GM23248 (cell line): ENCODE measurements around the gene AGRN. TPM values are rescaled to one million over a fixed set of nuclear protein-coding genes. Genes with fewer than 3 reads are reported as not detected.

Experiments used
- DNase-seq: peaks from one replicate; pipeline ENCODE4 v3.0.0-alpha.2; 2015
- H2AFZ ChIP-seq: fragments of 200-600 bp; sonication (generic); 2 replicates; pipeline ENCODE4 v1.6.1; 2016; ENCODE audit warnings: antibody characterized with exemption
- H3F3A ChIP-seq: fragments of 200-600 bp; sonication (generic); 2 replicates; pipeline ENCODE4 v1.6.1; 2016; ENCODE audit warnings: mild to moderate bottlenecking, antibody characterized with exemption, mixed run types; ENCODE audit not compliant: insufficient read depth
- H3K27ac ChIP-seq: fragments of 200-600 bp; sonication (generic); 2 replicates; pipeline ENCODE4 v1.5.1; 2016; ENCODE audit warnings: mild to moderate bottlenecking
- H3K27me3 ChIP-seq: fragments of 200-600 bp; sonication (generic); replicated peaks from 2 replicates; pipeline ENCODE4 v1.6.1; 2016; ENCODE audit warnings: mild to moderate bottlenecking; ENCODE audit not compliant: insufficient read depth
- H3K36me3 ChIP-seq: fragments of 200-600 bp; sonication (generic); 2 replicates; pipeline ENCODE4 v1.6.1; 2016; ENCODE audit warnings: low read depth, mild to moderate bottlenecking
- H3K4me1 ChIP-seq: fragments of 200-600 bp; sonication (generic); 2 replicates; pipeline ENCODE4 v1.6.1; 2016; ENCODE audit warnings: mild to moderate bottlenecking; ENCODE audit not compliant: insufficient read depth
- H3K4me2 ChIP-seq: fragments of 200-600 bp; sonication (generic); one replicate; pipeline ENCODE4 v1.6.1; 2016; ENCODE audit warnings: mild to moderate bottlenecking; ENCODE audit not compliant: unreplicated experiment
- H3K4me3 ChIP-seq: fragments of 200-600 bp; sonication (generic); 2 replicates; pipeline ENCODE4 v1.5.1; 2016; ENCODE audit warnings: mild to moderate bottlenecking
- H3K79me2 ChIP-seq: fragments of 200-600 bp; sonication (generic); 2 replicates; pipeline ENCODE4 v1.6.1; 2016; ENCODE audit warnings: mild to moderate bottlenecking; ENCODE audit not compliant: insufficient read depth
- H3K9ac ChIP-seq: fragments of 200-600 bp; sonication (generic); 2 replicates; pipeline ENCODE4 v1.6.1; 2016; ENCODE audit warnings: mild to moderate bottlenecking
- H3K9me2 ChIP-seq: fragments of 200-600 bp; sonication (generic); 2 replicates; pipeline ENCODE4 v1.6.1; 2016; ENCODE audit warnings: mixed run types, mild to moderate bottlenecking, moderate library complexity; ENCODE audit not compliant: insufficient read depth
- H3K9me3 ChIP-seq: fragments of 200-600 bp; sonication (generic); one replicate; pipeline ENCODE4 v1.6.1; 2017; ENCODE audit warnings: low read depth
- H4K20me1 ChIP-seq: fragments of 200-600 bp; sonication (generic); 2 replicates; pipeline ENCODE4 v1.6.0; 2016; ENCODE audit not compliant: insufficient read depth
- EZH2 ChIP-seq: fragments of 200-600 bp; sonication (generic); IDR thresholded peaks from 2 replicates; pipeline ENCODE4 v1.6.1; 2018; ENCODE audit warnings: antibody characterized with exemption, mild to moderate bottlenecking; ENCODE audit not compliant: insufficient read depth, poor library complexity, severe bottlenecking
- EZH2phosphoT487 ChIP-seq: fragments of 200-600 bp; sonication (generic); IDR thresholded peaks from 2 replicates; pipeline ENCODE4 v1.6.1; 2018; ENCODE audit warnings: antibody characterized with exemption, moderate library complexity, mild to moderate bottlenecking, low read depth; ENCODE audit not compliant: insufficient read depth
- WGBS, 2 experiments: methylation state at CpG; one replicate each; pipeline ENCODE4 v1.1.6; 2015 to 2017; ENCODE audit warnings: low lambda C conversion rate in 2 of 2, low coverage in 1 of 2; ENCODE audit errors: missing lambda C conversion rate in 2 of 2; 5-methylcytosine and 5-hydroxymethylcytosine counted together
- in situ Hi-C: fragments of 300-500 bp; cut with MboI; formaldehyde crosslinking; loops from 2 replicates; pipeline ENCODE4 v1.15.0; 2020
- polyA plus RNA-seq: library from polyadenylated mRNA; unstranded; fragments of >200 nt; fragmentation: Nextera tagmentation; extraction: Ambion mirVana; gene quantifications from 2 replicates; pipeline ENCODE4 v1.2.1, GENCODE V29; 2016
- total RNA-seq: library from RNA; depleted of rRNA; stranded (reverse); fragments of >200 nt; shearing (Covaris generic); gene quantifications from 2 replicates; pipeline ENCODE4 v1.2.3, GENCODE V29; 2014

AGRN gene
- total and polyA plus RNA-seq, 2 experiments from 2014 or later, result 1.4 to 43.2 TPM

DNA sequence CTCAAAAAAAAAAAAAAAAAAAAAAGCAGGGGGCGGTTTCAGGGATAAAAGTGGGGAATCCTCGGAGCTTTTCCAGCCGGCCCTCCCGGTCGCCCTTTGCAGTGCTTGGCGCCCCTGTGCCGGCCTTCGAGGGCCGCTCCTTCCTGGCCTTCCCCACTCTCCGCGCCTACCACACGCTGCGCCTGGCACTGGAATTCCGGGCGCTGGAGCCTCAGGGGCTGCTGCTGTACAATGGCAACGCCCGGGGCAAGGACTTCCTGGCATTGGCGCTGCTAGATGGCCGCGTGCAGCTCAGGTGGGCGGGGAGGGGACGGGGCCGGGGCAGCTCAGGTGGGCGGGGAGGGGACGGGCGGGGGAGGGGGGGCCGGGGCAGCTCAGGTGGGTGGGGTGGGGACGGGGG lies 28.8 kb downstream of the AGRN start:
- no peak overlapping the region for H2AFZ ChIP-seq
- 81 to 88% methylated on average over 12 to 27 of the region's 28 CpGs for WGBS, 2 experiments
- no peaks in the 10 kb centered on the region for H3K79me2 ChIP-seq
- H3K27ac ChIP-seq, result no peak overlapping the region
- no peak overlapping the region for H3K4me3 ChIP-seq
- TF ChIP-seq EZH2phosphoT487, result no peak
- TF ChIP-seq EZH2, result no peak
- in situ Hi-C loops, result no loop called here
- H3K9me2 ChIP-seq, result no peaks in the 10 kb centered on the region
- no peaks in the 10 kb centered on the region for H4K20me1 ChIP-seq
- H3K9ac ChIP-seq, result no peak overlapping the region
- no peaks in the 10 kb centered on the region for H3K4me1 ChIP-seq
- H3K4me2 ChIP-seq, result no peak overlapping the region
- no peaks in the 10 kb centered on the region for H3K36me3 ChIP-seq
- H3K9me3 ChIP-seq, result no peaks in the 10 kb centered on the region
- no peaks in the 10 kb centered on the region for H3K27me3 ChIP-seq
- no peak for DNase-seq
- H3F3A ChIP-seq, result no peaks in the 10 kb centered on the region

- H3K27ac ChIP-seq, result no peak overlapping the region
- H3K9ac ChIP-seq, result no peak overlapping the region
- H3K36me3 ChIP-seq, result no peaks in the 10 kb centered on the region
- no peaks in the 10 kb centered on the region for H3K27me3 ChIP-seq
- H3K9me2 ChIP-seq, result no peaks in the 10 kb centered on the region
- no peaks in the 10 kb centered on the region for H3K9me3 ChIP-seq
- no peak overlapping the region for H3K4me2 ChIP-seq
- DNase-seq, result no peak
- H3K4me3 ChIP-seq, result no peak overlapping the region
- H3K79me2 ChIP-seq, result no peaks in the 10 kb centered on the region
- in situ Hi-C loops, result no loop called here
- H2AFZ ChIP-seq, result no peak overlapping the region
- no peaks in the 10 kb centered on the region for H3F3A ChIP-seq
- 90 to 96% methylated on average over 30 to 55 of the region's 57 CpGs for WGBS, 2 experiments
- H4K20me1 ChIP-seq, result no peaks in the 10 kb centered on the region
- no peaks in the 10 kb centered on the region for H3K4me1 ChIP-seq
- TF ChIP-seq EZH2, result no peak
- no peak for TF ChIP-seq EZH2phosphoT487
Observed at GRCh38 chr1:1049318-1050165, 29.6 kb downstream of the AGRN start.

GRCh38 chr1:1050577-1051052 lies 30.7 kb downstream of the AGRN start:
- Histone ChIP-seq H3K4me3 (no peak overlapping the region), H3K27ac (no peak overlapping the region), H3K27me3 (no peaks in the 10 kb centered on the region), H3K36me3 (no peaks in the 10 kb centered on the region), H3K4me1 (no peaks in the 10 kb centered on the region), H3K9me2 (no peaks in the 10 kb centered on the region), H3K79me2 (no peaks in the 10 kb centered on the region), H3K9me3 (no peaks in the 10 kb centered on the region), H3F3A (no peaks in the 10 kb centered on the region), H4K20me1 (no peaks in the 10 kb centered on the region), H3K4me2 (no peak overlapping the region), H3K9ac (no peak overlapping the region), H2AFZ (no peak overlapping the region)
- TF ChIP-seq EZH2phosphoT487 (no peak), EZH2 (no peak)
- in situ Hi-C loops, result no loop called here
- 78% methylated on average over 19 to 32 of the region's 32 CpGs for WGBS, 2 experiments
- DNase-seq, result no peak

GRCh38 chr1:1051127-1051810 lies 31.3 kb downstream of the AGRN start:
- Histone ChIP-seq H2AFZ (no peak overlapping the region), H4K20me1 (no peaks in the 10 kb centered on the region), H3K4me1 (no peaks in the 10 kb centered on the region), H3K36me3 (no peaks in the 10 kb centered on the region), H3F3A (no peaks in the 10 kb centered on the region), H3K4me3 (no peak overlapping the region), H3K9ac (no peak overlapping the region), H3K9me2 (no peaks in the 10 kb centered on the region), H3K9me3 (no peaks in the 10 kb centered on the region), H3K27me3 (no peaks in the 10 kb centered on the region), H3K4me2 (no peak overlapping the region), H3K27ac (no peak overlapping the region), H3K79me2 (no peaks in the 10 kb centered on the region)
- WGBS, 2 experiments, result 83 to 85% methylated on average over 25 to 43 of the region's 46 CpGs
- no peak for TF ChIP-seq EZH2
- no peak for TF ChIP-seq EZH2phosphoT487
- DNase-seq, result no peak
- in situ Hi-C loops, result no loop called here
